Activated CD4-positive, alpha-beta T cell treated with anti-CD3 and anti-CD28 coated beads for 36 hours (primary cell): ENCODE data around the gene TTC7B. TPM values are rescaled to one million over a fixed set of nuclear protein-coding genes. Genes with fewer than 3 reads are reported as not detected.
A peak's percentile ranks its signal among the peaks of the same experiment; 100 is the strongest.

ENCODE experiments used
- ATAC-seq: fragments of 200-7000 bp; cut with Tn5 transposase; one replicate; pipeline ENCODE4 v1.10.0; 2021; ENCODE audit warnings: mild to moderate bottlenecking, moderate library complexity
- CTCF ChIA-PET: fragments of 350-600 bp; sonication (Branson Sonifier 250); formaldehyde crosslinking; loops from one replicate; lab custom pipeline; 2021; ENCODE audit warnings: antibody characterized with exemption; lab: Charles Lee
- POLR2A ChIA-PET: fragments of 350-600 bp; sonication (Branson Sonifier 250); formaldehyde crosslinking; loops from one replicate; lab custom pipeline; 2021; ENCODE audit warnings: antibody characterized with exemption, inconsistent platforms; lab: Charles Lee
- DNase-seq: peaks from one replicate; pipeline ENCODE4 v3.0.0-alpha.2; 2020
- H3K27ac Mint-ChIP-seq: one replicate; pipeline ENCODE4 v1.8.0; 2021; ENCODE audit warnings: mixed read lengths
- H3K27me3 Mint-ChIP-seq: one replicate; pipeline ENCODE4 v1.8.0; 2021; ENCODE audit warnings: mixed read lengths
- H3K36me3 Mint-ChIP-seq: one replicate; pipeline ENCODE4 v1.8.0; 2021; ENCODE audit warnings: low read depth, mixed read lengths
- H3K4me1 Mint-ChIP-seq: one replicate; pipeline ENCODE4 v1.8.0; 2021; ENCODE audit warnings: mixed read lengths
- H3K4me3 Mint-ChIP-seq: one replicate; pipeline ENCODE4 v1.8.0; 2021; ENCODE audit warnings: mild to moderate bottlenecking, moderate library complexity, mixed read lengths
- H3K9me3 Mint-ChIP-seq: one replicate; pipeline ENCODE4 v1.8.0; 2021; ENCODE audit warnings: low read depth, mixed read lengths
- intact Hi-C, 2 experiments: fragments of 100-400 bp; cut with DNase I in 1 of 2; cut with micrococcal nuclease in 1 of 2; formaldehyde crosslinking; loops; one replicate each; pipeline versions ENCODE4 v1.14.2 to v1.15.1; 2022 to 2024; cut with DNase I, micrococcal nuclease
- total RNA-seq, 2 experiments: library from RNA; stranded (reverse); gene quantifications; one replicate each; pipeline ENCODE4 v1.2.3, GENCODE V29; 2021

Gene TTC7B
- total RNA-seq, 2 experiments from 2014 or later, result 5.8 to 8.2 TPM

- ChIA-PET CTCF (interaction anchor here (0.5 to 0.7 kb wide), 2 partner anchors 57 to 120 kb away, joined by 3 read pairs; no protein-coding TSS in a partner anchor), POLR2A (no interaction called here)
- DNase-seq, result no peak
- Mint-ChIP-seq H3K27me3 (no peaks in the 10 kb centered on the region), H3K4me1 (no peaks in the 10 kb centered on the region), H3K27ac (no peak overlapping the region), H3K36me3 (no peaks in the 10 kb centered on the region), H3K9me3 (no peaks in the 10 kb centered on the region), H3K4me3 (no peak overlapping the region)
- peak; percentile 31 for ATAC-seq
- intact Hi-C loops, result no loop called here
These were observed 115.1 kb downstream of the TTC7B start for GRCh38 chr14:90700933-90701776.

- intact Hi-C loops, result loop anchor here (2.0 to 5.0 kb wide), 2 partner anchors 60 to 397 kb away; no protein-coding TSS in a partner anchor
- ATAC-seq (no peak), DNase-seq (no peak)
- no peaks in the 10 kb centered on the region for H3K36me3 Mint-ChIP-seq
- ChIA-PET POLR2A (no interaction called here), CTCF (interaction anchor here (0.8 to 3.0 kb wide), 5 partner anchors 15 to 629 kb away, joined by 3 to 11 read pairs (median 5); no protein-coding TSS in a partner anchor)
- H3K4me1 Mint-ChIP-seq, result no peaks in the 10 kb centered on the region
- H3K27me3 Mint-ChIP-seq, result no peaks in the 10 kb centered on the region
- no peak overlapping the region for H3K4me3 Mint-ChIP-seq
- H3K9me3 Mint-ChIP-seq, result no peaks in the 10 kb centered on the region
- no peak overlapping the region for H3K27ac Mint-ChIP-seq
These were observed 117.2 kb downstream of the TTC7B start for GRCh38 chr14:90699016-90699415.

GRCh38 chr14:90698379-90698869, 117.8 kb downstream of the TTC7B start:
- POLR2A ChIA-PET, result interaction anchor here (0.5 to 0.6 kb wide), 2 partner anchors 241 to 641 kb away, joined by 3 to 5 read pairs; no protein-coding TSS in a partner anchor

GRCh38 chr14:90697577-90698206, 118.5 kb downstream of the TTC7B start:
- intact Hi-C loops, result loop anchor here (1.0 to 5.0 kb wide), 6 partner anchors 21 to 396 kb away; no protein-coding TSS in a partner anchor
- Mint-ChIP-seq H3K27me3 (no peaks in the 10 kb centered on the region), H3K4me3 (no peak overlapping the region), H3K27ac (no peak overlapping the region), H3K4me1 (no peaks in the 10 kb centered on the region), H3K36me3 (no peaks in the 10 kb centered on the region), H3K9me3 (no peaks in the 10 kb centered on the region)
- ChIA-PET POLR2A (no interaction called here), CTCF (interaction anchor here (0.6 to 3.0 kb wide), 41 partner anchors 10 to 765 kb away, joined by 3 to 21 read pairs (median 4); partner anchors contain the start of gene PSMC1)
- ATAC-seq, result peak; percentile 95
- DNase-seq, result peak; percentile 87

More at GRCh38 chr14:90698379-90698869, 117.8 kb downstream of the TTC7B start:
- no peak overlapping the region for H3K27ac Mint-ChIP-seq
- no peaks in the 10 kb centered on the region for H3K27me3 Mint-ChIP-seq
- no peaks in the 10 kb centered on the region for H3K4me1 Mint-ChIP-seq
- intact Hi-C loops, result loop anchor here (2.0 to 5.0 kb wide), 2 partner anchors 60 to 396 kb away; no protein-coding TSS in a partner anchor
- no peaks in the 10 kb centered on the region for H3K9me3 Mint-ChIP-seq
- no peaks in the 10 kb centered on the region for H3K36me3 Mint-ChIP-seq
- ATAC-seq (no peak), DNase-seq (no peak)
- CTCF ChIA-PET, result interaction anchor here (0.6 to 3.0 kb wide), 16 partner anchors 9 to 628 kb away, joined by 3 to 21 read pairs (median 4); partner anchors contain the start of gene PSMC1
- H3K4me3 Mint-ChIP-seq, result no peak overlapping the region

- no peaks in the 10 kb centered on the region for H3K36me3 Mint-ChIP-seq
- intact Hi-C loops, result loop anchor here (1.0 to 5.0 kb wide), 5 partner anchors 20 to 396 kb away; no protein-coding TSS in a partner anchor
- H3K27ac Mint-ChIP-seq, result no peak overlapping the region
- ChIA-PET POLR2A (no interaction called here), CTCF (interaction anchor here (0.6 to 3.0 kb wide), 45 partner anchors 8 to 764 kb away, joined by 3 to 21 read pairs (median 3); partner anchors contain the start of gene PSMC1)
- H3K4me3 Mint-ChIP-seq, result no peak overlapping the region
- H3K27me3 Mint-ChIP-seq, result no peaks in the 10 kb centered on the region
- ATAC-seq, result no peak
- no peaks in the 10 kb centered on the region for H3K9me3 Mint-ChIP-seq
- DNase-seq, result no peak
- no peaks in the 10 kb centered on the region for H3K4me1 Mint-ChIP-seq
These were observed 119.1 kb downstream of the TTC7B start for GRCh38 chr14:90697132-90697531.

- no peaks in the 10 kb centered on the region for H3K36me3 Mint-ChIP-seq
- H3K27me3 Mint-ChIP-seq, result no peaks in the 10 kb centered on the region
- ATAC-seq (no peak), DNase-seq (no peak)
- no peaks in the 10 kb centered on the region for H3K9me3 Mint-ChIP-seq
- no peak overlapping the region for H3K4me3 Mint-ChIP-seq
- H3K4me1 Mint-ChIP-seq, result no peaks in the 10 kb centered on the region
- ChIA-PET CTCF (interaction anchor here (0.6 to 3.0 kb wide), 48 partner anchors 8 to 764 kb away, joined by 3 to 21 read pairs (median 4); partner anchors contain the start of gene PSMC1), POLR2A (no interaction called here)
- no peak overlapping the region for H3K27ac Mint-ChIP-seq
- intact Hi-C loops, result loop anchor here (1.0 to 5.0 kb wide), 5 partner anchors 20 to 395 kb away; no protein-coding TSS in a partner anchor
These were observed 119.5 kb downstream of the TTC7B start for GRCh38 chr14:90696720-90697119.

- ChIA-PET CTCF (interaction anchor here (0.8 to 2.7 kb wide), 19 partner anchors 9 to 440 kb away, joined by 3 to 21 read pairs (median 5); partner anchors contain the start of gene PSMC1), POLR2A (no interaction called here)
- no peak for ATAC-seq
- Mint-ChIP-seq H3K27me3 (no peaks in the 10 kb centered on the region), H3K4me1 (no peaks in the 10 kb centered on the region), H3K27ac (no peak overlapping the region), H3K9me3 (no peaks in the 10 kb centered on the region), H3K4me3 (no peak overlapping the region), H3K36me3 (no peaks in the 10 kb centered on the region)
- no peak for DNase-seq
- intact Hi-C loops, result loop anchor here (2.0 to 5.0 kb wide), 3 partner anchors 19 to 394 kb away; no protein-coding TSS in a partner anchor
These were observed 120.1 kb downstream of the TTC7B start for GRCh38 chr14:90695997-90696660.

- DNase-seq, result no peak
- intact Hi-C loops, result no loop called here
- Mint-ChIP-seq H3K36me3 (no peaks in the 10 kb centered on the region), H3K4me3 (no peak overlapping the region), H3K9me3 (no peaks in the 10 kb centered on the region), H3K27ac (no peak overlapping the region), H3K27me3 (no peaks in the 10 kb centered on the region), H3K4me1 (no peaks in the 10 kb centered on the region)
- ChIA-PET POLR2A (no interaction called here), CTCF (interaction anchor here (2.1 kb wide), 1 partner anchor 64 kb away, joined by 4 read pairs; no protein-coding TSS in a partner anchor)
- no peak for ATAC-seq
These were observed 122.8 kb downstream of the TTC7B start for GRCh38 chr14:90693413-90693812.

GRCh38 chr14:90692826-90693225, 123.4 kb downstream of the TTC7B start:
- Mint-ChIP-seq H3K27me3 (no peaks in the 10 kb centered on the region), H3K4me1 (no peaks in the 10 kb centered on the region), H3K36me3 (no peaks in the 10 kb centered on the region), H3K9me3 (no peaks in the 10 kb centered on the region), H3K27ac (no peak overlapping the region), H3K4me3 (no peak overlapping the region)
- POLR2A ChIA-PET, result no interaction called here
- DNase-seq (no peak), ATAC-seq (no peak)
- intact Hi-C loops, result no loop called here
- CTCF ChIA-PET, result interaction anchor here (0.6 to 2.1 kb wide), 3 partner anchors 9 to 65 kb away, joined by 3 to 5 read pairs (median 4); no protein-coding TSS in a partner anchor

GRCh38 chr14:90692061-90692460, 124.2 kb downstream of the TTC7B start:
- no peak overlapping the region for H3K4me3 Mint-ChIP-seq
- no peaks in the 10 kb centered on the region for H3K9me3 Mint-ChIP-seq
- H3K36me3 Mint-ChIP-seq, result no peaks in the 10 kb centered on the region
- intact Hi-C loops, result no loop called here
- ATAC-seq, result no peak
- no peaks in the 10 kb centered on the region for H3K4me1 Mint-ChIP-seq
- POLR2A ChIA-PET, result no interaction called here
- no peak for DNase-seq
- H3K27me3 Mint-ChIP-seq, result no peaks in the 10 kb centered on the region
- CTCF ChIA-PET, result interaction anchor here (0.6 to 1.1 kb wide), 3 partner anchors 8 to 34 kb away, joined by 3 to 5 read pairs (median 3); no protein-coding TSS in a partner anchor
- no peak overlapping the region for H3K27ac Mint-ChIP-seq
